SK-N-SH treated with all-trans-retinoic acid at 6 μM for 48 hours (cell line): ENCODE results near the gene IGF1R.

Experiments used
- ATAC-seq: fragments of 200-7000 bp; cut with Tn5 transposase; 3 replicates; pipeline ENCODE4 v1.9.1; 2020; ENCODE audit warnings: mild to moderate bottlenecking, moderate library complexity
- ARNTL ChIP-seq: fragments of 450-650 bp; formaldehyde crosslinking; IDR thresholded peaks from 2 replicates; pipeline ENCODE4 v1.5.0; 2020; ENCODE audit warnings: low read depth, mild to moderate bottlenecking, moderate library complexity, borderline replicate concordance
- BACH2 ChIP-seq: fragments of 250-450 bp; sonication (Bioruptor Pico); IDR thresholded peaks from 2 replicates; pipeline ENCODE4 v1.9.0; 2021; ENCODE audit warnings: mild to moderate bottlenecking, borderline replicate concordance
- CSDC2 ChIP-seq: fragments of 250-450 bp; sonication (Bioruptor Pico); IDR thresholded peaks from 2 replicates; pipeline ENCODE4 v1.5.0; 2020; ENCODE audit warnings: mild to moderate bottlenecking, moderate library complexity
- CSRNP3 ChIP-seq: fragments of 250-450 bp; sonication (Bioruptor Pico); IDR thresholded peaks from 2 replicates; pipeline ENCODE4 v1.5.1; 2021; ENCODE audit warnings: mild to moderate bottlenecking, moderate library complexity
- ESRRG ChIP-seq: fragments of 250-450 bp; sonication (Bioruptor Pico); IDR thresholded peaks from 2 replicates; pipeline ENCODE4 v1.6.1; 2021; ENCODE audit warnings: mild to moderate bottlenecking
- GLIS3 ChIP-seq: fragments of 250-450 bp; sonication (Bioruptor Pico); IDR thresholded peaks from 2 replicates; pipeline ENCODE4 v1.5.0; 2020; ENCODE audit warnings: mild to moderate bottlenecking, moderate library complexity
- ISL1 ChIP-seq: fragments of 250-450 bp; sonication (Bioruptor Pico); IDR thresholded peaks from 2 replicates; pipeline ENCODE4 v2.1.2; 2022; ENCODE audit warnings: mild to moderate bottlenecking, moderate library complexity
- OSR1 ChIP-seq: fragments of 250-450 bp; sonication (Bioruptor Pico); IDR thresholded peaks from 2 replicates; pipeline ENCODE4 v1.8.0; 2022; ENCODE audit warnings: moderate library complexity, mild to moderate bottlenecking, inconsistent platforms
- PATZ1 ChIP-seq: fragments of 250-450 bp; sonication (Bioruptor Pico); IDR thresholded peaks from 2 replicates; pipeline ENCODE4 v1.8.0; 2020; ENCODE audit warnings: mild to moderate bottlenecking, moderate library complexity, borderline replicate concordance
- POU6F1 ChIP-seq: fragments of 250-450 bp; sonication (Bioruptor Pico); IDR thresholded peaks from 2 replicates; pipeline ENCODE4 v1.8.0; 2021; ENCODE audit warnings: low read depth, mild to moderate bottlenecking, moderate library complexity, borderline replicate concordance
- PPARA ChIP-seq: fragments of 250-450 bp; sonication (Bioruptor Pico); IDR thresholded peaks from 2 replicates; pipeline ENCODE4 v1.5.0; 2020; ENCODE audit warnings: mild to moderate bottlenecking, borderline replicate concordance
- RARB ChIP-seq: fragments of 250-450 bp; sonication (Bioruptor Pico); IDR thresholded peaks from 2 replicates; pipeline ENCODE4 v1.8.0; 2021; ENCODE audit warnings: mild to moderate bottlenecking, moderate library complexity
- SNAI2 ChIP-seq: fragments of 250-450 bp; sonication (Bioruptor Pico); IDR thresholded peaks from 2 replicates; pipeline ENCODE4 v1.5.0; 2020; ENCODE audit warnings: mild to moderate bottlenecking, moderate library complexity
- TOX ChIP-seq: fragments of 250-450 bp; sonication (Bioruptor Pico); IDR thresholded peaks from 2 replicates; pipeline ENCODE4 v1.8.0; 2021; ENCODE audit warnings: mild to moderate bottlenecking, moderate library complexity, borderline replicate concordance
- TSHZ2 ChIP-seq: fragments of 250-450 bp; sonication (Bioruptor Pico); IDR thresholded peaks from 2 replicates; pipeline ENCODE4 v1.5.0; 2020; ENCODE audit warnings: mild to moderate bottlenecking, moderate library complexity
- ZC3H10 ChIP-seq: fragments of 250-450 bp; sonication (Bioruptor Pico); IDR thresholded peaks from 2 replicates; pipeline ENCODE4 v1.5.1; 2021; ENCODE audit warnings: mild to moderate bottlenecking, moderate library complexity
- ZFP3 ChIP-seq: fragments of 250-450 bp; sonication (Bioruptor Pico); IDR thresholded peaks from 2 replicates; pipeline ENCODE4 v1.5.0; 2020; ENCODE audit warnings: mild to moderate bottlenecking, moderate library complexity
- ZFP30 ChIP-seq: fragments of 450-650 bp; formaldehyde crosslinking; IDR thresholded peaks from 2 replicates; pipeline ENCODE4 v1.5.0; 2022; ENCODE audit warnings: mild to moderate bottlenecking, moderate library complexity
- ZNF565 ChIP-seq: fragments of 450-650 bp; formaldehyde crosslinking; conservative IDR thresholded peaks from 2 replicates; pipeline ENCODE4 v1.5.0; 2020; ENCODE audit warnings: low read depth, mild to moderate bottlenecking, moderate library complexity
- ZNF70 ChIP-seq: fragments of 450-650 bp; formaldehyde crosslinking; IDR thresholded peaks from 2 replicates; pipeline ENCODE4 v1.5.0; 2020; ENCODE audit warnings: mild to moderate bottlenecking, moderate library complexity
- ZNF8 ChIP-seq: fragments of 450-650 bp; formaldehyde crosslinking; IDR thresholded peaks from 2 replicates; pipeline ENCODE4 v1.5.0; 2020; ENCODE audit warnings: mild to moderate bottlenecking, moderate library complexity
- TF ChIP-seq, protein P1 (sequence below): fragments of 250-450 bp; sonication (Bioruptor Pico); IDR thresholded peaks from 2 replicates; pipeline ENCODE4 v1.5.1; 2020; ENCODE audit warnings: low read depth, mild to moderate bottlenecking, moderate library complexity

The IGF1R gene

DNA sequence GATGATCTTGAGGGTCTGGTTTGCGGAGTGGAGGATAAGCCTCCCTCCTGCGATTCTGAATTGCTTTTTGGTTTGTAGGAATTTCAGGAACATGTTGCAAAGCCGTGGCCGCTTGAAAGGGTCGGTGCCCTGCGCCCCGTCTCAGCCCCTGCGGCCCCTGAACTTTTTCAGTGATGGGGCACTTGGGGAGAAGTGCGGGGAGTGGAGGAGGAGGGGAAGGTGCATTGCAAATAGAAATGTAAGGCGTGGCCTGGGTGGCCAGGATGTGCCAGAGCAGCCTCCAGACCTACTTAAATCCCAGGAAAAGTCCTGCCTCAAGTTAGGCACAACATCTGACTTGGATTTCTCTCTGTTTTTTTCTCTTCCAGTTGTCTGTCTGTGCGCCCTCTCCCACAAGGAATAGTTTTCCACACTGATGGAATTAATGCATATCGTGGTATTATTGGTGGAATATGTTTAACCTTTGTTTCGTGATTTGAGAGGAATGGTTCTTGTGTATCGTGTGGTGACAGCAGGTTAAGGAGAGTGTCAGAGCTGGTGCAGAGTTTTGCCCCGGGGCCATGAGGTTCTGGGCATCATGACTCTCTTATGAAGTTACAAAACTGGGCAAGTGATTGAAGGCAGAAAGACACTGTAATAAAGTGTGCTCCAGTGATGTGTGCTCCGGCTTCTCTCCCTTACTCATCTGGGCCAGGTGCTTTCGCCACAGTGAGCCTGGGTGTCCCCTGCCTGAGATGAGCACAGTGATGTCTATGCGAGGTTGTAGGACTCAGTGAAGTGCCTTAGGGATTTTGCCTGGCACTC, 205.5 kb downstream of the IGF1R start:
- ATAC-seq, result no peak
- TF ChIP-seq ARNTL (CRISPR knock-in tag) (no peak), BACH2 (no peak), ZNF565 (CRISPR knock-in tag) (no peak), OSR1 (CRISPR knock-in tag) (no peak), POU6F1 (CRISPR knock-in tag) (no peak), ESRRG (CRISPR knock-in tag) (no peak), ZNF70 (no peak), TSHZ2 (CRISPR knock-in tag) (no peak), PPARA (CRISPR knock-in tag) (no peak), ISL1 (no peak), GLIS3 (no peak), PATZ1 (CRISPR knock-in tag) (no peak), SNAI2 (CRISPR knock-in tag) (no peak), ZC3H10 (CRISPR knock-in tag) (no peak), CSDC2 (CRISPR knock-in tag) (no peak)
- TF ChIP-seq, protein P1, sequence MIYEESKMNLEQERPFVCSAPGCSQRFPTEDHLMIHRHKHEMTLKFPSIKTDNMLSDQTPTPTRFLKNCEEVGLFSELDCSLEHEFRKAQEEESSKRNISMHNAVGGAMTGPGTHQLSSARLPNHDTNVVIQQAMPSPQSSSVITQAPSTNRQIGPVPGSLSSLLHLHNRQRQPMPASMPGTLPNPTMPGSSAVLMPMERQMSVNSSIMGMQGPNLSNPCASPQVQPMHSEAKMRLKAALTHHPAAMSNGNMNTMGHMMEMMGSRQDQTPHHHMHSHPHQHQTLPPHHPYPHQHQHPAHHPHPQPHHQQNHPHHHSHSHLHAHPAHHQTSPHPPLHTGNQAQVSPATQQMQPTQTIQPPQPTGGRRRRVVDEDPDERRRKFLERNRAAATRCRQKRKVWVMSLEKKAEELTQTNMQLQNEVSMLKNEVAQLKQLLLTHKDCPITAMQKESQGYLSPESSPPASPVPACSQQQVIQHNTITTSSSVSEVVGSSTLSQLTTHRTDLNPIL (CRISPR knock-in tag), result no peak

DNA sequence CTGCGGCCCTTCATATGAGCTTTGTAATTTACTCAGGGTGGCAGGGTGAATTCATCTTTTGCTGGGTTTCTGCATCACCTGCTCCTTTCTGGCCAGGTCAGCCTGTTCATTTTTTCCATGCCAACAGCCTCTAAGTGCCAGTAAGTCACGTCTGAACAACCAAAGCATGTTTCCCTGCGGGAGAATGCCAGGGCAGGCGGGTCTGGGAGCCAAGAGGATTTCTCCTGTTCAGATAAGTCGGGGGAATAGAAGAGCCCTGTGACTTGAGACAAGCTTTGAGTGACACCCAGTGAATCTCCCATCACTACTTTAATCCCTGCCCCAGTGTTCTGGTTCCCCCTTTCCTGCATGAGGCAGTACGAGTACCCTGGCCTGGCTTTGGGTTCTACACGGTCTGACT, 206.2 kb downstream of the IGF1R start:
- no peak for TF ChIP-seq CSRNP3 (CRISPR knock-in tag)
- no peak for TF ChIP-seq PATZ1 (CRISPR knock-in tag)
- no peak for TF ChIP-seq ARNTL (CRISPR knock-in tag)
- TF ChIP-seq SNAI2 (CRISPR knock-in tag), result no peak
- TF ChIP-seq OSR1 (CRISPR knock-in tag), result no peak
- no peak for TF ChIP-seq PPARA (CRISPR knock-in tag)
- no peak for TF ChIP-seq ESRRG (CRISPR knock-in tag)
- no peak for TF ChIP-seq ZNF8
- no peak for TF ChIP-seq POU6F1 (CRISPR knock-in tag)
- TF ChIP-seq ZC3H10 (CRISPR knock-in tag), result no peak
- TF ChIP-seq GLIS3, result no peak
- TF ChIP-seq ZFP3 (CRISPR knock-in tag), result no peak
- no peak for TF ChIP-seq RARB (CRISPR knock-in tag)
- no peak for TF ChIP-seq ZNF565 (CRISPR knock-in tag)
- no peak for TF ChIP-seq TOX (CRISPR knock-in tag)
- TF ChIP-seq ZFP30 (CRISPR knock-in tag), result no peak
- no peak for TF ChIP-seq ISL1
- ATAC-seq, result no peak
